Activated CD4-positive, alpha-beta T cell treated with anti-CD3 and anti-CD28 coated beads for 36 hours (primary cell): ENCODE data around the gene SPON1. TPM values are rescaled to one million over a fixed set of nuclear protein-coding genes. Genes with fewer than 3 reads are reported as not detected.

Source experiments
- ATAC-seq: fragments of 200-7000 bp; cut with Tn5 transposase; one replicate; pipeline ENCODE4 v1.10.0; 2021; ENCODE audit warnings: mild to moderate bottlenecking, moderate library complexity
- CTCF ChIA-PET: fragments of 350-600 bp; sonication (Branson Sonifier 250); formaldehyde crosslinking; loops from one replicate; lab custom pipeline; 2021; ENCODE audit warnings: antibody characterized with exemption; lab: Charles Lee
- POLR2A ChIA-PET: fragments of 350-600 bp; sonication (Branson Sonifier 250); formaldehyde crosslinking; loops from one replicate; lab custom pipeline; 2021; ENCODE audit warnings: antibody characterized with exemption, inconsistent platforms; lab: Charles Lee
- DNase-seq: peaks from one replicate; pipeline ENCODE4 v3.0.0-alpha.2; 2020
- H3K27ac Mint-ChIP-seq: one replicate; pipeline ENCODE4 v1.8.0; 2021; ENCODE audit warnings: mixed read lengths
- H3K27me3 Mint-ChIP-seq: one replicate; pipeline ENCODE4 v1.8.0; 2021; ENCODE audit warnings: mixed read lengths
- H3K36me3 Mint-ChIP-seq: one replicate; pipeline ENCODE4 v1.8.0; 2021; ENCODE audit warnings: low read depth, mixed read lengths
- H3K4me1 Mint-ChIP-seq: one replicate; pipeline ENCODE4 v1.8.0; 2021; ENCODE audit warnings: mixed read lengths
- H3K4me3 Mint-ChIP-seq: one replicate; pipeline ENCODE4 v1.8.0; 2021; ENCODE audit warnings: mild to moderate bottlenecking, moderate library complexity, mixed read lengths
- H3K9me3 Mint-ChIP-seq: one replicate; pipeline ENCODE4 v1.8.0; 2021; ENCODE audit warnings: low read depth, mixed read lengths
- intact Hi-C, 2 experiments: fragments of 100-400 bp; cut with DNase I in 1 of 2; cut with micrococcal nuclease in 1 of 2; formaldehyde crosslinking; loops; one replicate each; pipeline versions ENCODE4 v1.14.2 to v1.15.1; 2022 to 2024; cut with DNase I, micrococcal nuclease
- total RNA-seq, 2 experiments: library from RNA; stranded (reverse); gene quantifications; one replicate each; pipeline ENCODE4 v1.2.3, GENCODE V29; 2021

Gene SPON1
- total RNA-seq, 2 experiments from 2014 or later = 0.26 to 0.41 TPM

DNA sequence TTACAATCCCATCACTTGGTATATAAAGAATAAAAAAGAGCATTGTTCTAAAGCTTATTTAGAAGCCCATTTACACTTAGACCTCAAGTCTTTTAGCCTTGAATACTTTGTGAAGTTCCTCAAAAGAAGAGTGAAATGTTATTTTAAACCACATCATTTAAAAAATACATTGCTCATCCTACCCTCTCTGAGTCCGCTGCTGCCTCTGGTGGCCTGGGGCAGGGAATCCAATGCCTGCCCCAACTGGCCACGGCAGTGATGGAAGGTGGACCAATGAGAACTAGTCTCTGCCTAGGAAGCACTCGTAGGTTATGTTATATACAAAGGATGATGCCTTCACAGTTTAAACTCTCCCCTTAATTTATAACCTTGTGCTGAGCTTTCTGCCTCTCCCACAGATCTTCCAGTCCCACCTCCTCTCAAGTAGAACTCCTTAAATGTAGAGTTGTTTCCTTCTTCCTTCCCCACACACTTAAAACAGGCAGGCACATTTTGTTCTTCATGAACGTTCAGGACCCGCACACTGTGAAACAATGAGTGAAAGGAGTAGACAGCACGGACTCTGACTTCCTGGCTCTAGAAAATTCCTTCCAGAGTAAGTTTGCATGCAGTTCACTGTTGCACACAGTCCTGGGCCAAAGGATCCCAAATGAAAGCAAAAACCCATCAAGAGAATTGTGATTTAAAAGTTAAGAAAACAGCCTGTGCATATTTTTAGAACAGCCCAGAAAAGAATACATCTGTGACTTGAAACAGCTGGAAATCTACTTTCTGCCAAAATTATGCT lies 228.7 kb downstream of the SPON1 start:
- no peak for DNase-seq
- ChIA-PET POLR2A (no interaction called here), CTCF (interaction anchor here (1.4 kb wide), 1 partner anchor 9 kb away, joined by 5 read pairs; no protein-coding TSS in a partner anchor)
- H3K27me3 Mint-ChIP-seq = no peaks in the 10 kb centered on the region
- no peaks in the 10 kb centered on the region for H3K4me1 Mint-ChIP-seq
- no peak overlapping the region for H3K27ac Mint-ChIP-seq
- no peak for ATAC-seq
- no peak overlapping the region for H3K4me3 Mint-ChIP-seq
- H3K9me3 Mint-ChIP-seq = no peaks in the 10 kb centered on the region
- intact Hi-C loops = no loop called here
- no peaks in the 10 kb centered on the region for H3K36me3 Mint-ChIP-seq

DNA sequence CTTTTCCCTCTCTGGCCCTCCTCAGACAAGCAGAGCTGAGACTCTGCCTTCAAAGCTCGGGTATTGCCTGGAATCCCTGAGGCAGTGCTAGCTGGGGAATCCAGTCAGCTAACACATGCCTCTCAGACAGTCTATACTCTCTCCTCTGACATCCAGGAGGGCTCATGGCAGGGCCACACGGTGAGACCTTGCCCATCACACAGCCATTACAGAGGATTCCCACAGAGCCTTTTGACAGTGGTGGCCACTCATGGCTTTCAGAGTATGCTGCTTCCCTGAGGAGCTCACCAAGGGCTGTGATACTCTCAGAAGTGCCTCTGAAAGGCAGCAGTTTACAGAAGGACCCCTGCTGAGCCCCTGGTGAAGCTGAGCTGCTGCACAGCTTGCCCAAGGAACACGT lies 231.1 kb downstream of the SPON1 start:
- POLR2A ChIA-PET = no interaction called here
- H3K4me1 Mint-ChIP-seq = no peaks in the 10 kb centered on the region
- no peaks in the 10 kb centered on the region for H3K9me3 Mint-ChIP-seq
- H3K27ac Mint-ChIP-seq = no peak overlapping the region
- H3K36me3 Mint-ChIP-seq = no peaks in the 10 kb centered on the region
- intact Hi-C loops = no loop called here
- no peak for DNase-seq
- CTCF ChIA-PET = interaction anchor here (0.9 kb wide), 1 partner anchor 60 kb away, joined by 3 read pairs; no protein-coding TSS in a partner anchor
- no peak for ATAC-seq
- no peak overlapping the region for H3K4me3 Mint-ChIP-seq
- no peaks in the 10 kb centered on the region for H3K27me3 Mint-ChIP-seq

DNA sequence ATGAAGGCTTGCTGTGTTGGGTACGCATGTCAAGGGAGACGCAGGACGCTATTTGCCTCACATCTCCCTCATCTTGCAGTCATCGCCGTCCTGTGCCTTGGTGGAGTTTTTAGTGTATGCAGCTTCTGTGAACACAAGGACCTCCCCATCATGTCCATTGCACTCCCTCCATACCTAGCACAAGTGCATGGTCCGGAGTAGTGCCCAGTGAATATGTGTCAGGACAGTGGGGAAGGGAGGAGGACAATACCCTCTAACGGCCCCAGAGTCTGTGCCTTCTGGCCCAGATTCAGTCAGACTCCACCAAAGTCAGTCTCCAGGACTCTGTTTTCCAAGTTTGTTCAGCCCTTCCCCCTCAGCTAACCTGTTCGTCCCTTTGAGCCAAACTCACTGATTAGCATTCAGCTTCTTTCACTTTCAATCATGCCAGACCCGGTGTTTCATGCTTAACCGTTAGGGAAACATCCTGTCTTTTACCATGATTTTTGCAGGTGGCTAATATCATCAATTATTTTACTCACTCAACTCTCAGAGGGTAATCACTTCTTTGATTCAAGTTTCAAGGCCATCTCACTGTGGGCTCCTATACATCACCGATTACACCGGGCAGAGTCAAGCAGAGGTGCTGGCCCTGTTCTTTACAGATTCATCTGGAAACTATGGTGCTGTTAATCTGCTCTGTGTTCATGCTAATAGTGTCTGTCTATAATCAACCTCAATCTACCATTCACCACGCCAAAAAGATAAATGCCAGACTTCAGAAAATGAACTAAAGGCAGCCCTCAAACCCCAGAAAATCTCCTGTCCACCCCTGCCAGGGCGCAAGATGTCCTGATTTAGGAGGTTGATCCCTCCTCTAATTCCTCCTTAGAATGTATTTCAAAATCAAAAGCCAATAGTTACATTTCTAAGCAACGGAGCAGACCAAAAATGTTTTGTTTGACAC lies 240.0 kb downstream of the SPON1 start:
- no peaks in the 10 kb centered on the region for H3K9me3 Mint-ChIP-seq
- H3K4me3 Mint-ChIP-seq = no peak overlapping the region
- ATAC-seq = no peak
- ChIA-PET CTCF (interaction anchor here (0.6 to 1.1 kb wide), 3 partner anchors 50 to 128 kb away, joined by 3 read pairs; no protein-coding TSS in a partner anchor), POLR2A (interaction anchor here (0.8 kb wide), 1 partner anchor 246 kb away, joined by 3 read pairs; no protein-coding TSS in a partner anchor)
- H3K27ac Mint-ChIP-seq = no peak overlapping the region
- H3K27me3 Mint-ChIP-seq = no peaks in the 10 kb centered on the region
- H3K4me1 Mint-ChIP-seq = peaks cover 7% of the 10 kb centered on the region
- no peaks in the 10 kb centered on the region for H3K36me3 Mint-ChIP-seq
- intact Hi-C loops = no loop called here
- DNase-seq = no peak

- Mint-ChIP-seq H3K9me3 (no peaks in the 10 kb centered on the region), H3K4me3 (no peak overlapping the region), H3K27ac (no peak overlapping the region), H3K4me1 (peaks cover 7% of the 10 kb centered on the region), H3K27me3 (no peaks in the 10 kb centered on the region), H3K36me3 (no peaks in the 10 kb centered on the region)
- DNase-seq = no peak
- ATAC-seq = no peak
- POLR2A ChIA-PET = no interaction called here
- CTCF ChIA-PET = interaction anchor here (1.1 kb wide), 2 partner anchors 8 to 55 kb away, joined by 3 read pairs; no protein-coding TSS in a partner anchor
- intact Hi-C loops = no loop called here
Observed at GRCh38 chr11:14203321-14203720, 240.8 kb downstream of the SPON1 start.

- Mint-ChIP-seq H3K4me3 (no peak overlapping the region), H3K36me3 (no peaks in the 10 kb centered on the region), H3K9me3 (peaks cover 3% of the 10 kb centered on the region), H3K4me1 (no peaks in the 10 kb centered on the region), H3K27me3 (no peaks in the 10 kb centered on the region), H3K27ac (no peak overlapping the region)
- ATAC-seq (no peak), DNase-seq (no peak)
- ChIA-PET CTCF (interaction anchor here (0.6 kb wide), 2 partner anchors 207 to 258 kb away, joined by 3 read pairs; no protein-coding TSS in a partner anchor), POLR2A (interaction anchor here (0.6 kb wide), 1 partner anchor 1763 kb away, joined by 3 read pairs; no protein-coding TSS in a partner anchor)
- intact Hi-C loops = no loop called here
Observed at GRCh38 chr11:14212986-14213385, 250.5 kb downstream of the SPON1 start.

DNA sequence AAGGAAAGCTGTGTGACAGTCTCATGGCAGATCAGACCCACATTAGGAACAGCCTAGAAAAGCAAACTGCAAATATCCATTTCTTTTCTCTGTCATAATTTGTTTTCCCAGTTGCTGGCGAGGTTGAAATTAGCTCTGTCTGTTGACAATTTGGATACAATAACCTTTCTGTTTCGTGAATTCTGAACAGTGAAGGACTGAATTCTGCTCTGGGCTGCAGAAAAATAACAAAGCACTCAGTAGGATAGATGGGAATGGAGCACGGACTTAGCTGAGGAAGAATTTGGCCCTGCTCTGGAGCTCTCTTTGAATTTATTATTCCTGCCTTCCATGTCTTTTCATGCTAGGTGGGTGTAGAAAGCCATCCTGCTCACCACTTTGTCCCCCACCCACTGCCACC lies 256.2 kb downstream of the SPON1 start:
- Mint-ChIP-seq H3K4me3 (no peak overlapping the region), H3K27me3 (no peaks in the 10 kb centered on the region), H3K36me3 (no peaks in the 10 kb centered on the region), H3K4me1 (no peaks in the 10 kb centered on the region), H3K27ac (no peak overlapping the region), H3K9me3 (no peaks in the 10 kb centered on the region)
- ChIA-PET POLR2A (no interaction called here), CTCF (interaction anchor here (1.4 kb wide), 1 partner anchor 9 kb away, joined by 4 read pairs; no protein-coding TSS in a partner anchor)
- ATAC-seq = no peak
- intact Hi-C loops = no loop called here
- DNase-seq = no peak

- POLR2A ChIA-PET = no interaction called here
Observed at GRCh38 chr11:14223636-14224288, 261.2 kb downstream of the SPON1 start.

DNA sequence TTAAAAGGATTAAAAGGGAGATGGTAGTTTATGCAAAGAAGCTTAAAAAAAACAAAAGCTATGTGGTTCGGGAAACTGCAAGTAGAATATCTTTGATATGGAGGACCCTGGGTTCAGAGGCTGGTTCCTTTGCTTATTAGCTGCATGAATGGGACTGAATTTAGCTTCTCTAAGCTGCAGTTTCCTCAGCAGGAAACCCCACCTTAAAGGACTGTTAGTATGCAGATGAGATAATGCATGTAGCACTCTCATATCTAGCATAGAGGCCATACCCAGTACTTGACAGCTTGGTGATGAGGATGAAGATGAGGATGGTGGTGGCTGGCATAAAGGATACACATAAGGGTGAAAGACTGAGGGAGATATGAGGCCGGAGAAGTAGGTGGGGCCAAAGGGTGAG lies 261.9 kb downstream of the SPON1 start:
- intact Hi-C loops = no loop called here
- Mint-ChIP-seq H3K4me3 (no peak overlapping the region), H3K27ac (no peak overlapping the region), H3K9me3 (no peaks in the 10 kb centered on the region), H3K36me3 (no peaks in the 10 kb centered on the region), H3K27me3 (no peaks in the 10 kb centered on the region), H3K4me1 (no peaks in the 10 kb centered on the region)
- ATAC-seq (no peak), DNase-seq (no peak)
- ChIA-PET CTCF (interaction anchor here (0.9 kb wide), 2 partner anchors 10 to 246 kb away, joined by 3 read pairs; no protein-coding TSS in a partner anchor), POLR2A (no interaction called here)

More at GRCh38 chr11:14223636-14224288, 261.2 kb downstream of the SPON1 start:
- CTCF ChIA-PET = interaction anchor here (0.7 to 0.9 kb wide), 3 partner anchors 9 to 245 kb away, joined by 3 read pairs; no protein-coding TSS in a partner anchor
- H3K36me3 Mint-ChIP-seq = no peaks in the 10 kb centered on the region
- no peak for DNase-seq
- no peaks in the 10 kb centered on the region for H3K4me1 Mint-ChIP-seq
- no peak for ATAC-seq
- H3K27ac Mint-ChIP-seq = no peak overlapping the region
- H3K9me3 Mint-ChIP-seq = no peaks in the 10 kb centered on the region
- H3K27me3 Mint-ChIP-seq = no peaks in the 10 kb centered on the region
- intact Hi-C loops = no loop called here
- H3K4me3 Mint-ChIP-seq = no peak overlapping the region

- no peak for DNase-seq
- Mint-ChIP-seq H3K27me3 (no peaks in the 10 kb centered on the region), H3K4me3 (no peak overlapping the region), H3K9me3 (no peaks in the 10 kb centered on the region), H3K36me3 (no peaks in the 10 kb centered on the region), H3K4me1 (no peaks in the 10 kb centered on the region), H3K27ac (no peak overlapping the region)
- ChIA-PET CTCF (interaction anchor here (0.7 to 0.8 kb wide), 2 partner anchors 14 to 78 kb away, joined by 3 to 4 read pairs; no protein-coding TSS in a partner anchor), POLR2A (no interaction called here)
- intact Hi-C loops = no loop called here
- no peak for ATAC-seq
Observed at GRCh38 chr11:14225666-14226065, 263.1 kb downstream of the SPON1 start.

DNA sequence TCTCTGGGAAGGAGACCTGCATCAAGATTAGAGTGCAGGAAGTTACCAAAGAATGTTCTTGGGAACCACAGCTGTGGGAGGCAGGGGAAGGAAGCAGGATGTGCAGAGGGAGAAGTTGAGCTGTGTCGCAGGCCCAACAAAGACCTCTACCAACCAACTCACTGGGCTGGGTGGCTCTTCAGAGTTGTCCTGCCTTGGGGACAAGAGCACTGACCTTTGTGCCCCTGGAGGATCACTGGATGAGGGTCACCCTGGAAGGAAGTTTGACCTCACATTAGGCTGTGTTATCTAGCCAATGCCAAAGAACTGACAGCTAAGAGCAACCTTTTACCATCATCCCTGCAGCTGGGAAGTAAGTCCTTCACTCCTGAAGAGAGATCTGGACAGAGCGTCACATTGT lies 265.8 kb downstream of the SPON1 start:
- no peaks in the 10 kb centered on the region for H3K9me3 Mint-ChIP-seq
- no peak for ATAC-seq
- intact Hi-C loops = no loop called here
- no peak overlapping the region for H3K27ac Mint-ChIP-seq
- H3K4me1 Mint-ChIP-seq = no peaks in the 10 kb centered on the region
- ChIA-PET POLR2A (no interaction called here), CTCF (no interaction called here)
- DNase-seq = no peak
- H3K27me3 Mint-ChIP-seq = no peaks in the 10 kb centered on the region
- no peak overlapping the region for H3K4me3 Mint-ChIP-seq
- H3K36me3 Mint-ChIP-seq = no peaks in the 10 kb centered on the region

DNA sequence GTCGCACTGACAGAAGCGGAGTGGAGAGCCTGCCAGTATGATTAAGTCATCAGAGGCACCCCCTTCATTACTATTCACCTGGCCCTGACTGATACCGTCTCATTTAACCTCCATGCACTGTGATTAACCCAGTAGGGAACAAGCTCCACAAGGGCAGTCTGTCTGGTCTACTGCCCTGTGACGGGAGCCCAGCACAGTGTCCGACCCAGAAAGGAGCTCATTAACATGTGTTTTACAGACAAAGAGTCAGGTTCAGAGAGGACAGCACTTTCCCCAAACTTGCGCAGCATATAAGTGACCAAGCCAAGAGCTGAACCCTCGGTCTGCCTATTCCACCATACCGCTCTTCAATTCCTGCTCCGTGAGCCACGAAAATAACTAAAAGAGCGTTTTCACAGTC lies 266.9 kb downstream of the SPON1 start:
- H3K27ac Mint-ChIP-seq = no peak overlapping the region
- ChIA-PET POLR2A (no interaction called here), CTCF (interaction anchor here (1.0 kb wide), 1 partner anchor 9 kb away, joined by 3 read pairs; no protein-coding TSS in a partner anchor)
- H3K36me3 Mint-ChIP-seq = no peaks in the 10 kb centered on the region
- no peak overlapping the region for H3K4me3 Mint-ChIP-seq
- intact Hi-C loops = no loop called here
- DNase-seq (no peak), ATAC-seq (no peak)
- H3K9me3 Mint-ChIP-seq = no peaks in the 10 kb centered on the region
- H3K4me1 Mint-ChIP-seq = no peaks in the 10 kb centered on the region
- H3K27me3 Mint-ChIP-seq = no peaks in the 10 kb centered on the region
